ENCODE measurements around the gene PGRMC2.

The PGRMC2 gene

GRCh38 chr4:128287141-128287870 is at the start of gene PGRMC2:
Gene PGRMC2 (minus strand): TSS chr4:128287813. CDS start chr4:128287790, 23 bp downstream.
- Histone ChIP-seq H3K27me3 (ENCODE audit: control insufficient read depth, insufficient read depth, low read length) (no peaks in the 10 kb centered on the region), H3K9me3 (ENCODE audit: control insufficient read depth, insufficient read depth, low read length) (no peaks in the 10 kb centered on the region), H3K4me3 (ENCODE audit: low read depth, low read length) (peak within 1 kb of the TSS; percentile 90), H3K9ac (ENCODE audit: low read depth, low read length) (peak within 1 kb of the TSS; percentile 88), H3K4me1 (ENCODE audit: control insufficient read depth, insufficient read depth, low read length) (no peaks in the 10 kb centered on the region), H3K36me3 (ENCODE audit: control insufficient read depth, insufficient read depth, low read length) (no peaks in the 10 kb centered on the region)

GRCh38 chr4:128335541-128335940 is 47.9 kb upstream of the PGRMC2 start:
- no peaks in the 10 kb centered on the region for H3K27me3 ChIP-seq (ENCODE audit: control insufficient read depth, insufficient read depth, low read length)
- H3K9ac ChIP-seq (ENCODE audit: low read depth, low read length): no peak overlapping the region
- no peaks in the 10 kb centered on the region for H3K4me1 ChIP-seq (ENCODE audit: control insufficient read depth, insufficient read depth, low read length)
- no peaks in the 10 kb centered on the region for H3K36me3 ChIP-seq (ENCODE audit: control insufficient read depth, insufficient read depth, low read length)
- H3K9me3 ChIP-seq (ENCODE audit: control insufficient read depth, insufficient read depth, low read length): no peaks in the 10 kb centered on the region
- no peak overlapping the region for H3K4me3 ChIP-seq (ENCODE audit: low read depth, low read length)

- no peaks in the 10 kb centered on the region for H3K36me3 ChIP-seq (ENCODE audit: control insufficient read depth, insufficient read depth, low read length)
- no peak overlapping the region for H3K4me3 ChIP-seq (ENCODE audit: low read depth, low read length)
- H3K9me3 ChIP-seq (ENCODE audit: control insufficient read depth, insufficient read depth, low read length): no peaks in the 10 kb centered on the region
- H3K4me1 ChIP-seq (ENCODE audit: control insufficient read depth, insufficient read depth, low read length): no peaks in the 10 kb centered on the region
- H3K9ac ChIP-seq (ENCODE audit: low read depth, low read length): no peak overlapping the region
- no peaks in the 10 kb centered on the region for H3K27me3 ChIP-seq (ENCODE audit: control insufficient read depth, insufficient read depth, low read length)
These were observed 46.6 kb upstream of the PGRMC2 start for GRCh38 chr4:128334256-128334655.

- Histone ChIP-seq H3K9ac (ENCODE audit: low read depth, low read length) (no peak overlapping the region), H3K27me3 (ENCODE audit: control insufficient read depth, insufficient read depth, low read length) (no peaks in the 10 kb centered on the region), H3K9me3 (ENCODE audit: control insufficient read depth, insufficient read depth, low read length) (no peaks in the 10 kb centered on the region), H3K36me3 (ENCODE audit: control insufficient read depth, insufficient read depth, low read length) (no peaks in the 10 kb centered on the region), H3K4me1 (ENCODE audit: control insufficient read depth, insufficient read depth, low read length) (no peaks in the 10 kb centered on the region), H3K4me3 (ENCODE audit: low read depth, low read length) (no peak overlapping the region)
These were observed 45.9 kb upstream of the PGRMC2 start for GRCh38 chr4:128333309-128334018.

- no peak overlapping the region for H3K4me3 ChIP-seq (ENCODE audit: low read depth, low read length)
- no peaks in the 10 kb centered on the region for H3K36me3 ChIP-seq (ENCODE audit: control insufficient read depth, insufficient read depth, low read length)
- no peak overlapping the region for H3K9ac ChIP-seq (ENCODE audit: low read depth, low read length)
- H3K27me3 ChIP-seq (ENCODE audit: control insufficient read depth, insufficient read depth, low read length): no peaks in the 10 kb centered on the region
- H3K9me3 ChIP-seq (ENCODE audit: control insufficient read depth, insufficient read depth, low read length): no peaks in the 10 kb centered on the region
- H3K4me1 ChIP-seq (ENCODE audit: control insufficient read depth, insufficient read depth, low read length): no peaks in the 10 kb centered on the region
These were observed 44.5 kb upstream of the PGRMC2 start for GRCh38 chr4:128332081-128332480.

- Histone ChIP-seq H3K4me1 (ENCODE audit: control insufficient read depth, insufficient read depth, low read length) (no peaks in the 10 kb centered on the region), H3K36me3 (ENCODE audit: control insufficient read depth, insufficient read depth, low read length) (no peaks in the 10 kb centered on the region), H3K9ac (ENCODE audit: low read depth, low read length) (no peak overlapping the region), H3K27me3 (ENCODE audit: control insufficient read depth, insufficient read depth, low read length) (no peaks in the 10 kb centered on the region), H3K9me3 (ENCODE audit: control insufficient read depth, insufficient read depth, low read length) (no peaks in the 10 kb centered on the region), H3K4me3 (ENCODE audit: low read depth, low read length) (no peak overlapping the region)
These were observed 42.0 kb upstream of the PGRMC2 start for GRCh38 chr4:128329638-128330037.

- Histone ChIP-seq H3K4me1 (ENCODE audit: control insufficient read depth, insufficient read depth, low read length) (no peaks in the 10 kb centered on the region), H3K27me3 (ENCODE audit: control insufficient read depth, insufficient read depth, low read length) (no peaks in the 10 kb centered on the region), H3K9me3 (ENCODE audit: control insufficient read depth, insufficient read depth, low read length) (no peaks in the 10 kb centered on the region), H3K9ac (ENCODE audit: low read depth, low read length) (no peak overlapping the region), H3K4me3 (ENCODE audit: low read depth, low read length) (no peak overlapping the region), H3K36me3 (ENCODE audit: control insufficient read depth, insufficient read depth, low read length) (no peaks in the 10 kb centered on the region)
These were observed 40.5 kb upstream of the PGRMC2 start for GRCh38 chr4:128328106-128328505.

- no peaks in the 10 kb centered on the region for H3K27me3 ChIP-seq (ENCODE audit: control insufficient read depth, insufficient read depth, low read length)
- H3K36me3 ChIP-seq (ENCODE audit: control insufficient read depth, insufficient read depth, low read length): no peaks in the 10 kb centered on the region
- no peak overlapping the region for H3K4me3 ChIP-seq (ENCODE audit: low read depth, low read length)
- no peak overlapping the region for H3K9ac ChIP-seq (ENCODE audit: low read depth, low read length)
- H3K4me1 ChIP-seq (ENCODE audit: control insufficient read depth, insufficient read depth, low read length): peaks cover 4% of the 10 kb centered on the region
- H3K9me3 ChIP-seq (ENCODE audit: control insufficient read depth, insufficient read depth, low read length): no peaks in the 10 kb centered on the region
These were observed 35.8 kb upstream of the PGRMC2 start for GRCh38 chr4:128323401-128323800.

GRCh38 chr4:128322986-128323385 is 35.4 kb upstream of the PGRMC2 start:
- Histone ChIP-seq H3K27me3 (ENCODE audit: control insufficient read depth, insufficient read depth, low read length) (no peaks in the 10 kb centered on the region), H3K9me3 (ENCODE audit: control insufficient read depth, insufficient read depth, low read length) (no peaks in the 10 kb centered on the region), H3K4me1 (ENCODE audit: control insufficient read depth, insufficient read depth, low read length) (peaks cover 4% of the 10 kb centered on the region), H3K4me3 (ENCODE audit: low read depth, low read length) (no peak overlapping the region), H3K9ac (ENCODE audit: low read depth, low read length) (no peak overlapping the region), H3K36me3 (ENCODE audit: control insufficient read depth, insufficient read depth, low read length) (no peaks in the 10 kb centered on the region)

GRCh38 chr4:128322311-128322710 is 34.7 kb upstream of the PGRMC2 start:
- H3K9ac ChIP-seq (ENCODE audit: low read depth, low read length): no peak overlapping the region
- H3K27me3 ChIP-seq (ENCODE audit: control insufficient read depth, insufficient read depth, low read length): no peaks in the 10 kb centered on the region
- H3K4me1 ChIP-seq (ENCODE audit: control insufficient read depth, insufficient read depth, low read length): peaks cover 4% of the 10 kb centered on the region
- no peak overlapping the region for H3K4me3 ChIP-seq (ENCODE audit: low read depth, low read length)
- no peaks in the 10 kb centered on the region for H3K36me3 ChIP-seq (ENCODE audit: control insufficient read depth, insufficient read depth, low read length)
- H3K9me3 ChIP-seq (ENCODE audit: control insufficient read depth, insufficient read depth, low read length): no peaks in the 10 kb centered on the region

GRCh38 chr4:128320656-128321055 is 33.0 kb upstream of the PGRMC2 start:
- Histone ChIP-seq H3K9me3 (ENCODE audit: control insufficient read depth, insufficient read depth, low read length) (no peaks in the 10 kb centered on the region), H3K36me3 (ENCODE audit: control insufficient read depth, insufficient read depth, low read length) (no peaks in the 10 kb centered on the region), H3K4me1 (ENCODE audit: control insufficient read depth, insufficient read depth, low read length) (peaks cover 4% of the 10 kb centered on the region), H3K4me3 (ENCODE audit: low read depth, low read length) (no peak overlapping the region), H3K27me3 (ENCODE audit: control insufficient read depth, insufficient read depth, low read length) (no peaks in the 10 kb centered on the region), H3K9ac (ENCODE audit: low read depth, low read length) (no peak overlapping the region)
